H9 (cell line): Measurements from ENCODE around the gene STC2. TPM values are rescaled to one million over a fixed set of nuclear protein-coding genes. Genes with fewer than 3 reads are reported as not detected.

Experiments used
- DNase-seq: peaks from one replicate; pipeline ENCODE4 v3.0.0-alpha.2; 2017
- H2AFZ ChIP-seq: one replicate; pipeline ENCODE4 v1.6.1; 2013; ENCODE audit warnings: mild to moderate bottlenecking, low read length, control low read depth, moderate library complexity
- H2AK5ac ChIP-seq: 2 replicates; pipeline ENCODE4 v1.6.1; 2013; ENCODE audit warnings: low read length, control low read depth, mixed read lengths; ENCODE audit not compliant: insufficient read length
- H2BK120ac ChIP-seq: one replicate; pipeline ENCODE4 v1.6.1; 2013; ENCODE audit warnings: low read depth, mild to moderate bottlenecking, low read length, control low read depth, inconsistent platforms; ENCODE audit not compliant: poor library complexity, severe bottlenecking
- H2BK12ac ChIP-seq: 2 replicates; pipeline ENCODE4 v1.6.1; 2013; ENCODE audit warnings: low read length, control low read depth, mixed read lengths, low read depth; ENCODE audit not compliant: insufficient read length
- H2BK15ac ChIP-seq: 2 replicates; pipeline ENCODE4 v1.6.1; 2013; ENCODE audit warnings: low read depth, low read length, control low read depth
- H2BK20ac ChIP-seq: one replicate; pipeline ENCODE4 v1.6.1; 2013; ENCODE audit warnings: low read depth, mild to moderate bottlenecking, low read length, control low read depth, inconsistent platforms; ENCODE audit not compliant: poor library complexity, severe bottlenecking
- H2BK5ac ChIP-seq: 2 replicates; pipeline ENCODE4 v1.6.1; 2013; ENCODE audit warnings: low read length, control low read depth, mixed read lengths; ENCODE audit not compliant: insufficient read length
- H3K14ac ChIP-seq: 2 replicates; pipeline ENCODE4 v1.6.1; 2013; ENCODE audit warnings: low read length, control low read depth; ENCODE audit not compliant: insufficient read depth
- H3K18ac ChIP-seq: 2 replicates; pipeline ENCODE4 v1.6.1; 2013; ENCODE audit warnings: low read depth, mild to moderate bottlenecking, mixed read lengths, low read length, control low read depth; ENCODE audit not compliant: insufficient read length
- H3K23ac ChIP-seq: 2 replicates; pipeline ENCODE4 v1.6.1; 2013; ENCODE audit warnings: low read length, control low read depth, mixed read lengths, low read depth; ENCODE audit not compliant: insufficient read length
- H3K23me2 ChIP-seq: 2 replicates; pipeline ENCODE4 v1.6.1; 2013; ENCODE audit warnings: low read depth, mild to moderate bottlenecking, mixed read lengths, low read length, control low read depth; ENCODE audit not compliant: insufficient read length, poor library complexity, severe bottlenecking
- H3K27ac ChIP-seq: 2 replicates; pipeline ENCODE4 v1.5.1; 2013; ENCODE audit warnings: low read length, control low read depth, mixed read lengths, low read depth; ENCODE audit not compliant: insufficient read length
- H3K27me3 ChIP-seq: 2 replicates; pipeline ENCODE4 v1.6.1; 2013; ENCODE audit warnings: low read length, control low read depth, inconsistent platforms; ENCODE audit not compliant: insufficient read depth
- H3K4ac ChIP-seq: 2 replicates; pipeline ENCODE4 v1.6.1; 2013; ENCODE audit warnings: low read depth, mild to moderate bottlenecking, control low read depth, inconsistent platforms, low read length, moderate library complexity
- H3K4me1 ChIP-seq: 2 replicates; pipeline ENCODE4 v1.6.1; 2013; ENCODE audit warnings: low read length, control low read depth, inconsistent platforms; ENCODE audit not compliant: insufficient read depth
- H3K4me2 ChIP-seq: 2 replicates; pipeline ENCODE4 v1.6.1; 2013; ENCODE audit warnings: low read length, control low read depth, mixed read lengths; ENCODE audit not compliant: insufficient read length, insufficient read depth
- H3K56ac ChIP-seq: 2 replicates; pipeline ENCODE4 v1.6.1; 2013; ENCODE audit warnings: low read depth, mild to moderate bottlenecking, mixed read lengths, low read length, control low read depth; ENCODE audit not compliant: insufficient read length
- H3K79me1 ChIP-seq: 2 replicates; pipeline ENCODE4 v1.6.1; 2013; ENCODE audit warnings: low read depth, mild to moderate bottlenecking, moderate library complexity, low read length, control low read depth, inconsistent platforms; ENCODE audit not compliant: insufficient read depth, poor library complexity, severe bottlenecking
- H3K79me2 ChIP-seq: 2 replicates; pipeline ENCODE4 v1.6.1; 2013; ENCODE audit warnings: low read length, control low read depth, inconsistent platforms; ENCODE audit not compliant: insufficient read depth
- H3K9ac ChIP-seq: 2 replicates; pipeline ENCODE4 v1.6.1; 2013; ENCODE audit warnings: low read length, control low read depth, mixed read lengths; ENCODE audit not compliant: insufficient read length; ENCODE audit errors: extremely low read depth
- H3K9me3 ChIP-seq: one replicate; pipeline ENCODE4 v1.6.1; 2013; ENCODE audit warnings: low read depth, low read length, inconsistent platforms; ENCODE audit not compliant: control insufficient read depth
- H3T11ph ChIP-seq: one replicate; pipeline ENCODE4 v1.6.1; 2013; ENCODE audit warnings: mild to moderate bottlenecking, low read length, control low read depth, inconsistent platforms
- H4K20me1 ChIP-seq: one replicate; pipeline ENCODE4 v1.6.1; 2013; ENCODE audit not compliant: control insufficient read depth, insufficient read length, insufficient read depth
- H4K5ac ChIP-seq: 2 replicates; pipeline ENCODE4 v1.6.1; 2013; ENCODE audit warnings: low read depth, mild to moderate bottlenecking, mixed read lengths, low read length, control low read depth; ENCODE audit not compliant: insufficient read length
- H4K8ac ChIP-seq: replicated peaks from 2 replicates; pipeline ENCODE4 v1.6.1; 2013; ENCODE audit warnings: low read length, control low read depth, mixed read lengths, low read depth; ENCODE audit not compliant: insufficient read length
- H4K91ac ChIP-seq: 2 replicates; pipeline ENCODE4 v1.6.1; 2013; ENCODE audit warnings: low read depth, mild to moderate bottlenecking, moderate library complexity, mixed read lengths, low read length, control low read depth; ENCODE audit not compliant: insufficient read length
- H3K27ac Mint-ChIP-seq, 3 experiments: 2 replicates in 2 of 3; 3 replicates in 1 of 3; pipeline ENCODE4 v1.8.0; 2020 to 2021; ENCODE audit warnings: mixed read lengths in 3 of 3, mild to moderate bottlenecking in 1 of 3, moderate library complexity in 1 of 3
- H3K27me3 Mint-ChIP-seq: 2 replicates; pipeline ENCODE4 v1.8.0; 2021; ENCODE audit warnings: low read depth, mild to moderate bottlenecking, moderate library complexity, mixed read lengths
- H3K36me3 Mint-ChIP-seq, 3 experiments: 2 replicates in 2 of 3; 3 replicates in 1 of 3; pipeline ENCODE4 v1.8.0; 2020 to 2021; ENCODE audit warnings: low read depth in 3 of 3, mixed read lengths in 3 of 3; ENCODE audit not compliant: insufficient read depth in 1 of 3
- H3K4me1 Mint-ChIP-seq, 2 experiments: 2 replicates each; pipeline ENCODE4 v1.8.0; 2020; ENCODE audit warnings: mixed read lengths in 2 of 2
- H3K4me3 Mint-ChIP-seq, 2 experiments: 2 replicates in 1 of 2; 3 replicates in 1 of 2; pipeline ENCODE4 v1.8.0; 2020 to 2021; ENCODE audit warnings: mild to moderate bottlenecking in 2 of 2, mixed read lengths in 2 of 2, moderate library complexity in 1 of 2
- H3K9me3 Mint-ChIP-seq, 2 experiments: 2 replicates in 1 of 2; 3 replicates in 1 of 2; pipeline ENCODE4 v1.8.0; 2020; ENCODE audit warnings: mild to moderate bottlenecking in 2 of 2, mixed read lengths in 2 of 2, moderate library complexity in 1 of 2
- WGBS: extraction: QIAGEN DNeasy Blood & Tissue Kit; methylation state at CpG from one replicate; pipeline ENCODE4 v1.1.7; 2013; ENCODE audit warnings: missing lambda C conversion rate, low lambda C conversion rate, mixed read lengths; ENCODE audit not compliant: insufficient read length; ENCODE audit errors: extremely low coverage; 5-methylcytosine and 5-hydroxymethylcytosine counted together
- total RNA-seq: library from RNA; stranded (reverse); gene quantifications from 2 replicates; pipeline ENCODE4 v1.2.1, GENCODE V29; 2021
- TF ChIP-seq, protein P1 (sequence below): fragments of 200-600 bp; sonication (generic); conservative IDR thresholded peaks from 3 replicates; pipeline ENCODE4 v1.8.0; 2021; ENCODE audit warnings: antibody characterized with exemption, mild to moderate bottlenecking

STC2 gene
- total RNA-seq, 1 experiment from 2014 or later, result 77.7 TPM

- Histone ChIP-seq H3K56ac (no peak overlapping the region), H4K20me1 (no peaks in the 10 kb centered on the region), H2BK15ac (no peak overlapping the region), H2BK120ac (no peak overlapping the region), H3K27me3 (no peaks in the 10 kb centered on the region), H4K5ac (no peak overlapping the region), H2AK5ac (no peak overlapping the region), H3K4me1 (no peaks in the 10 kb centered on the region), H3K4me2 (no peak overlapping the region), H3K23ac (no peak overlapping the region), H2BK20ac (no peak overlapping the region), H3K79me2 (no peaks in the 10 kb centered on the region), H2BK5ac (no peak overlapping the region), H3K4ac (no peak overlapping the region), H3K14ac (no peak overlapping the region; the same call in 1 of the 2 replicates), H2AFZ (no peak overlapping the region), H3K79me1 (no peaks in the 10 kb centered on the region), H2BK12ac (no peak overlapping the region), H3K18ac (no peak overlapping the region), H3K9me3 (no peaks in the 10 kb centered on the region), H3K27ac (no peak overlapping the region), H3K23me2 (no peaks in the 10 kb centered on the region), H3T11ph (no peak overlapping the region), H4K91ac (no peak overlapping the region), H4K8ac (no peak overlapping the region), H3K9ac (no peak overlapping the region)
- no CpG with 5 or more reads among the region's 14 CpGs for whole genome bisulfite sequencing
- TF ChIP-seq, protein P1, sequence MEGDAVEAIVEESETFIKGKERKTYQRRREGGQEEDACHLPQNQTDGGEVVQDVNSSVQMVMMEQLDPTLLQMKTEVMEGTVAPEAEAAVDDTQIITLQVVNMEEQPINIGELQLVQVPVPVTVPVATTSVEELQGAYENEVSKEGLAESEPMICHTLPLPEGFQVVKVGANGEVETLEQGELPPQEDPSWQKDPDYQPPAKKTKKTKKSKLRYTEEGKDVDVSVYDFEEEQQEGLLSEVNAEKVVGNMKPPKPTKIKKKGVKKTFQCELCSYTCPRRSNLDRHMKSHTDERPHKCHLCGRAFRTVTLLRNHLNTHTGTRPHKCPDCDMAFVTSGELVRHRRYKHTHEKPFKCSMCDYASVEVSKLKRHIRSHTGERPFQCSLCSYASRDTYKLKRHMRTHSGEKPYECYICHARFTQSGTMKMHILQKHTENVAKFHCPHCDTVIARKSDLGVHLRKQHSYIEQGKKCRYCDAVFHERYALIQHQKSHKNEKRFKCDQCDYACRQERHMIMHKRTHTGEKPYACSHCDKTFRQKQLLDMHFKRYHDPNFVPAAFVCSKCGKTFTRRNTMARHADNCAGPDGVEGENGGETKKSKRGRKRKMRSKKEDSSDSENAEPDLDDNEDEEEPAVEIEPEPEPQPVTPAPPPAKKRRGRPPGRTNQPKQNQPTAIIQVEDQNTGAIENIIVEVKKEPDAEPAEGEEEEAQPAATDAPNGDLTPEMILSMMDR, result no peak
- Mint-ChIP-seq H3K36me3 (no peaks in the 10 kb centered on the region), H3K9me3 (no peaks in the 10 kb centered on the region), H3K4me1 (peaks cover 3% of the 10 kb centered on the region in 2 experiments; a peak in 3 of 4 replicates), H3K27me3 (peaks cover 44% of the 10 kb centered on the region), H3K4me3 (no peak overlapping the region), H3K27ac (no peak overlapping the region)
- no peak for DNase-seq
Measured at GRCh38 chr5:173268750-173269432, 59.3 kb downstream of the STC2 start.
